ENCODE measurements around the gene APPBP2.
"Not testable (repeated sequence)": the region's sequence is repeated elsewhere in the genome, so short reads cannot be mapped to it uniquely, and the experiment has no call there.

APPBP2 gene

DNA sequence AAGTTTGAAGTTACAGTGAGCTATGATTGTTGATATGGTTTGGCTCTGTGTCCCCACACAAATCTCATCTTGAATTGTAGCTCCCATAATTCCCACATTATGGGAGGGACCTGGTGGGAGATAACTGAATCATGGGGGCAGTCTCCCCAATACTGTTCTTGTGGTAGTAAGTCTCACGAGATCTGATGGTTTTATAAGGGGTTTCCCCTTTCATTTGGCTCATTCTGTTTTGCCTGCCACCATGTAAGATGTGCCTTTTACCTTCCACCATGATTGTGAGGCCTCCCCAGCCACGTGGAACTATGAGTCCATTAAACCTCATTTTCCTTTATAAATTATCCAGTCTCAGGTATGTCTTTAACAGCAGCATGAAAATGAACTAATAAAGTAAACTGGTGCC lies 35.4 kb downstream of the APPBP2 start:
- DNase-seq, result not testable (repeated sequence)

DNA sequence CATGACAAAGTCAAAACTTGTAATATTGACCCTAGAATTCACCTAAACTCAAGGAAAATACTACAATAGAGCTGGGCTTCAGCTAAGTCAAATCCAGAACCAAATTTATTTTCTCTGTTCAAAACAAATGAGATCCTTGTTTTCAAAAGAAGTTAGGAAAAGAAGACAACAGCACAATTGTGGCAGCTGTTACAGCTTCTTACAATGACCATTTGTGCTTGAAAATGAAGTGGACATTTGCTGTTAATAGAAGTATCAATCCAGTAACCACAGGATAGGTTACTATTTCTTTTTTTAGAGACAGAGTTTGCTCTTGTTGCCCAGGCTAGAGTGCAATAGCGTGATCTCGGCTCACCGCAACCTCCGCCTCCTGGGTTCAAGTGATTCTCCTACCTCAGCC lies 44.4 kb downstream of the APPBP2 start:
- DNase-seq, result no peak

DNA sequence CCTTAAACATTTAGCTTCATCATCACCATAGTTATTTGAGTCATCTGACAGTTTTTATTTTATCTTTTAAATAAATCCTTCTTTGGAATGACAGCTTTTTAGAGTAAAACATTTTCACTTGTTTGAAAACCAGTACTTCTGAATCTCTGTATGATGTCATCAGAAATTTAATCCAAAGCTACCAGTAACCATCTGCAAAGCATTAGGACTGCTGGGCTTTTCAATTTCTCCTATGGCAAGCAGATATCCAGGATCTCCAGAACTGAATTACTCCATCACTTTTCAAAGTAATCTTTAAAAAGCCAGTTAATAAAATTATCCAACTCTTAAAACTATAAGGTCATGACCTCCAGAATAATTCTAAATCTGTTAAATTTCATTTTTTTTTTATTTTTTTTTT lies 52.3 kb downstream of the APPBP2 start:
- no peak for DNase-seq

DNA sequence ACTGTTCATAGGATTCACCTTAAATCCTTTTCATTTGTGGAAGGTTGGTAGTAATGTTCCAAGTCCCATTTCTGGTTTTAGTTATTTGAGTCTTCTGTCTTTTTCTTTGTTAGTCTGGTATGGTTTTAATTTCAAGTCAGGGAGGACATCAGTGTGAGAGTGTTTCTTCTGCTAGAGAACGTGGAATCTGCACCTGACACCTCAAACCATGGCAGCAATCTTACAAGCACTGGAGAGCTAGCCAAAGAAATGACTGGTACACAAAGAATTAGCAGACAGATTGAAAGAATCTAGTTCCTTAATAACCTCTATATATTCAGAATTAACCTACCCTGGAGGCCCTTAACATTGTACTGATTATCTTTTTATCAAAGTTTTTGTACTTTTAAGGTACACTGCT lies 53.6 kb downstream of the APPBP2 start:
- no peak for DNase-seq

DNA sequence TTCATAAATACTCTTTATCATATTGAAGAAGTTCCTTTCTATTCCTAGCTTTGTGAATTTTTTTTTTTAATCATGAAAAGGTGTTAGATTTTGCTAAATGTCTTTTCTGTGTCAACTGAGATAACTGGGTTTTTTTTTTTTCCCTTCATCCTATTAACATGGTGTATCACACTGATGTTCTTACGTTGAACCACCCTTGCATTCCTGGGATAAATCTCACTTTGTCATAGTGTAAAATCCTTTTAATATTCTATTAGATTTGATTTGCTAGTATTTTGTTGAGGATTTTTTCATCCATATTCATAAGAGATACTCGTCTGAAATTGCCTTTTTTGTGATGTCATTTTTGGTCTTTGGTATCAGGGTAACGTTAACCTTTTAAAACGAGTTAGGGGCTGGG lies 54.6 kb downstream of the APPBP2 start:
- no peak for DNase-seq

DNA sequence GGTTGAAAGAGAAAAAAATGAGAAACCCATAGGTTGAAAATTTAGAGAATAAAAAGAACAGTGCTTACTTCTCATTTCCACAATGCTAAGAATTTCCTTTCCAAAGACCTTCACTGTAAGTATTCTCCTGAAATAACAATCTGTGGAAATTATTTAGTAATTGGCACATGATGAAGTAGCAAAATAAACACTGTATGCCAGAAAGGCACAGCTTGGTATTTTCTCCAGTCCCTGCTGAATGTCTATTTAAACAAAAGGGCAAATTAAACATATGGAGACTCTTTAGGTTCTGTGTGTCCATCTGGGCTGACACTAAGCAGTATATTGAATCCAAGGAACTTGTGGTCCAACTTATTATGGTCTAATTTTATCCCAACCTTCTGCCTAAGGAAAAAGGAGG lies 57.7 kb downstream of the APPBP2 start:
- no peak for DNase-seq

DNA sequence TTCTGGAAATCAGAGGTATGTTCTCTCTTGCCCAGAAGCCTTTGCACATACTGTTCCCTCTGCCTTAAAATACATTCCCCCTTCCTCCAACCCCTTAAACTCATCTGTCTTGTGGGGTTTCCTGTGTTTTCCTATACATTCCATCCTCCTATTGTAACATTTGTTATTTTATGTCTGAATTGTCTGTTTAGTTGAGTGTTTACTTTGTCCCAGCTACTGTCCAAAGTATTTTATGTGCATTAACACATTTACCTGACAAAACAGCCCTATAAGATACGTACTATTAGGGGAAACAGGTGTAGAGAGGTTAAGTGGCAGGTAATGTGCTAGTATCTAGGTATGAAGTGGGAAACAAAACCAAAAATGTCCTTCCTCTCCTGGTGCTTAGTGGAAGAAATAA lies 61.7 kb downstream of the APPBP2 start:
- no peak for DNase-seq

DNA sequence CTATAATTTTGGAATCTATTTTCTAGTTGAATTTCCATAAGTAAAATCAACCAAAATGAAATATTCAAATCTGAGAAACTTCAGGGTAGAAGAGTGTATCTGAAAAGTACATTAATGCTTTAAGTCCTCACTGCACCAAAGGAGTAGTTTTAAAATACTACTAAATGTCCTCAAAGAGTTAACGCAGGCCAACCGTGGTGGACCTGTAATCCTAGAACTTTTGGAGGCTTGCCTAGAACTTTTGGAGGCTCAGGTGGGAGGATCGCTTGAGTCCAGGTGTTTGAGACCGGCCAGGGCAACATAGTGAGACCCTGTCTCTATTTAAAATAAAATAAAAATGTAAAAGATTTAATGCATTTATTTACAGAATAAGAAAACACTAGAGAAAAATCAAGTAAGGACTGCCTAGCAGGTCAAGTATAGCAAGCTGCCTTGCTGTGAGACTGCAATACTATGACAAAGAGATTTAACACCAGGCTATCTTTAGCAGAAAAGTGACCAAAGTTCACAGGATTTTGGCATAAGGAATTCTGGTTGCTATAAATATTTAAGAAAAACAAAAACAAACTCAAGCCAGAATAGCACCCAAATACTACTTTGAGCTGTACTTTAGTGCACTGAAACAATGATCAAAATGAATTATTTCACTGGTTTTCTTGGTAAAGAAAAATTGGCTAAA lies 62.7 kb downstream of the APPBP2 start:
- DNase-seq, result no peak

DNA sequence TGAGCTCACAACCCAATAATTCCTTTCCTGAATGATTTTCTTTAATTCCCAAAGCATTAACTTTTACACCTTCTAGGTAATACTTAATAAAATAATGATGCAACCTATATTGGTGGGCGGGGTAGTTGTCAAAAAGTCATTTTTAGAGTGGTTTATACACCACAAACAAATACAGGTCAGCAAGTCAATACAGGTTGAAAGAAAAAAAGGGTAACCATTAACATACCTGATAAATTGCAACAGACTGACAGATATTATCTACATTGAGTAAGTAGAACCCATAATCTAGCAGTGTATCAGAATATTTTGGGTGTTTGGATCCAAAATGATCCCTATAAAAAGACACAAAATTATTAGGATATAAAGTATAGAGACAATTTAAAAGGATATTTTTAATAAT lies 64.5 kb downstream of the APPBP2 start:
- DNase-seq, result no peak

DNA sequence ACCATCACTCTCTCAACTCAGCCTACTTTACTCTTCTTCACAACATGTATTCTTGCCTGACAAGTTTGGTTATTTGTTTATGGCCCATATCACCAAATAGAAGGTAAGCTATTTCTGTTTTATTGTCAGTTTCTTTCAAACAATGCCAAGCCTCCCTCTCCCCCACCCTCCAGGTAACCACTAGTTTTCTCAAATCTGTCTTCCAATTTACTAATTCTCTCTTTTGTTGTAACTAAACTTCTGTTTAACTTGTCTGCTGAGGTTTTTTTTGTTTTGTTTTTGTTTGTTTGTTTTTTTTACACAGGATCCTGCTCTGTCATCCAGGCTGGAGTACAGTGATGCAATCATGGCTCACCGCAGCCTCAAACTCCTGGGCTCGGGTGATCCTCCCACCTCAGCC lies 68.9 kb downstream of the APPBP2 start:
- DNase-seq, result no peak

DNA sequence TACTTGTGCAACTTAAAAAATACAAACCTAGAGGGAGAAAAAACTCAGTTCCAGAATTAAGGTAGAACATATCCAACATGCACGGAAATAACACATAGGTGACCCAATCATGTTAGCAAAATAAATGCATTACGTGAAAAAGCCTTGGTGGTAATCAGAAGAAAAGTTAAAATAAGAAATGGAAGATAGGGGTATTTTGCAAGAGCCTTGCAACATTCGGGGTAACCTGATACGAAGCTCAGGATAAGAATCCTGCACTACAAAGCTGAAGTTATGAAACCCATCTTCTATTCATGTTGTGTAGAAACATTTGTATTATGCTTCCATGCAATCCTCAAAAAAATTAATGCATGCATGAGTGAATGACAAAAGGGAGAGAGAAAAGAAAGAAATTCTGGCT lies 70.7 kb downstream of the APPBP2 start:
- no peak for DNase-seq

DNA sequence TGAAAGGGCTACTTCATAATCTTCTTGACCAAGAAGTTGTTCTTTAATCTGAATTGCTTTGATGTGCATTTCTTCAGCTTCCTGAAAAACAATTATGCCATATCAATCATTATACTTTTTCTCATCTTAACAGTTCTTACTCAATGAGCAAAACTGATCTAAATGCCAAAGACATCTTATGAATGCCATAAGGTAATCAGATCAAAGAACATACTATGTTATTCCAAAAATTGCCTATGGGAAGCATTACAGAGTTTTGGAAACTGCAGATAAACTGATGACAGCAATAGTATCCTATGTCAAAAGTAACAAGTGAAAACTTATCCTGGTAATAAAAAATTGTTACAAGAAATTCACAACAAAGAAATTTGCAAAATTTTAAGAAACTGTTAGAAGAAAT lies 74.1 kb downstream of the APPBP2 start:
- no peak for DNase-seq

DNA sequence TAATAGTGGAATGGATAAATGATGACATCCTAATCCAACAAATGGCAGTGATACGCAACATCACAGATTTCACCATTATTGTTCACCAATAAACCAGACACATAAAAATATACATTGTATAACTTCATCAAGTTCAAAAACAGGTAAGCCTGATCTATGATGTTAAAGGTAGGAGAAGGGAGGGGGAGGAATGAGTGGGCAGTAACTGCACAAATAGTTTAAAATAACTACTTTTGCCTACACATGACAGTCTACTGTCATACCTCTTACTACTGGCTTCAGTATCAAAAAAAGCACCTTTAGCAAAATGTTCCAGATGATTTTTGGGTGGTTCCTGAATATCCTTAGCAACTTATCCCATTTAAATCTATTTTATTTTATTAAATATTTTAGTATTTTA lies 75.0 kb downstream of the APPBP2 start:
- DNase-seq, result no peak

DNA sequence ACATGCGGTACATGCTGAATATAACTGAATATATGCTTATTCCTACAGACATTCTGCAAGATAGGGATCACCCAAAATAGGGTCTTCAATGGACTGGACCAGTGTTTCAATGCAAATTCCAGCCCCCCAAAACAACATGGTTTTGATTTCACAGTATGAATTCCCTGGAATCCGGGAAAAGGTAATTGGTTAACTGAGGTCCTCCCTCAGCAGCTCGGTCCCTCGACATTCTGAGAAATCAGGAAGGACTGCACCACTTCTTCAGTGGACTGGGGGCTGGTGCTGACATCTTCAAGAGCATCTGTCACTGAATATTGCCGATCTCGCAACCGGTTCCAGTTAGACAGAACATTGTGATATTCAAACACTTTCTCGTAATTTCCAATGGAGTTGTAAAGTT lies 78.7 kb downstream of the APPBP2 start:
- DNase-seq, result no peak

DNA sequence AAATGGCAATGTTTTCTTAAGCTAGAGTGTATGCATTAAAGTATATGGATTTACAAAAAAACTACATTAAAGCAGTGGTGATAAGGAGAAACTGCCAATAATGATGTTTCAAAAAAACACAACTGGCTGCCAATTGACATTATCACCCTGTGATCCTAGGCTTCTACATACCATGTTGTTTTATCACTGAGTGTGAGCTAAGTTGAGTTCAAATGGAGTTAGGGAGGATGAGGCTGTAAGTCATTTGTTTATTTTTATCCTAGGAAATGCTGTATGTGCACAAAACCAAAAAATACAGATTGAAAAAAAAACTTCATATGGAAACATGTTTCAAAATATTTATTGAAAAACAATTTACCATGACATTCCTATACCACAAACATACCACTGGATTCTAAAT lies 80.9 kb downstream of the APPBP2 start:
- no peak for DNase-seq

DNA sequence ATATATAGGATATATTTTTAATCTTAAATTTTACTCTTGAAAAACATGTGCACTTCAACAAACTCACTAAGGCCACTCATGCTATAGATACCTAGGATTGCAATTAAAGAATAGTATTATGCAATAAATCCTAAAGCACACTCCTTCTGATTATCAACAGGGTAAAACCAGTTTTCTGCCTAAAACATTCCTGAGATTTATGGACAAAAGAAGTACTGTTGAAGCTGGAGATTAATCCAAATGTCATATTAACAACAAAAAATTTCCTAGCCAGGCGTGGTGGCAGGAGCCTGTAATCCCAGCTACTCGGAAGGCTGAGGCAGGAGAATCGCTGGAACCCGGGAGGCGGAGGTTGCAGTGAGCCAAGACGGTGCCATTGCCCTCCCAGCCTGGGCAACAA lies 82.3 kb downstream of the APPBP2 start:
- DNase-seq, result no peak

DNA sequence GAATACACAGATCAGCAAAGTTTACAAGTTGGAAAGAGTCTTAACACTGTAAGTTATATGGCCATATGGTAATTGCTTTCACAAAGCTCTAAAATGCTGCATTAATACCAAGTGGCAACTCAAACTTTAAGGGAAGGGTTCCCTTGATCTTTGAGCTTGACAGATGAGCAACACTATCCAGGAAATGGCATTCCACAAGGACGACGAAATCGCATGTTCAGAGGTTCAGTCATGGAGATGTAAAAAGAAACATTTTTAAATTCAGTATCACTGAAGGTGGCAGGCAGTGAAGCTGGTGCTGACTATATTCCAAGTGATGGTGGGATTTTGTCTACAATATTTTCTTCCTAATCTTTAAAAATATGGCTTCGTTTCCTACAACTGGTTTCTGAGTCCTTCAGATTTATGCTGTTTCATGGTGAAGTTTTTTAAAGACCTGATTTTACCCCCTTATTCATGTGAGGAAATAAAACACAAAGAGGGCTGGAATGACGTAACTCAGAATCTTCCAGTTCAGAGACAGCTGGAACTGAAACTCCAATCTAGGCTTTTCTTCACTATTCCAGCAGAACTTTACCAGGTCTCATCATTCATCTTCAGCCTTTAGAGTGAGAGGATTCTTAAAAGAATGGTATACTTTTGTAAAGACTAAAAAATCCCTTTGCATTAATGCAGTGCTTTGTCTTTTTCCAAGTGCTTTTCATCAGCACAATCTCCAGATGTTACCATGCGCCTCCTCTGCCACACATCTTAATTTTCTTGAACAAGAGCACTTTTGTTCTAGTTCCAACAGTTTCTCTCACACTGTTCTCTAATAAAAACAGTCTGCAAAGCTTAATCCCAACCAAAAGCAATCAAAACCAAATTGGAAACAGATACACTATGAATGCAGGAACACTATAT lies 83.5 kb downstream of the APPBP2 start:
- peak; percentile 33 to 63 (median 50) for DNase-seq

DNA sequence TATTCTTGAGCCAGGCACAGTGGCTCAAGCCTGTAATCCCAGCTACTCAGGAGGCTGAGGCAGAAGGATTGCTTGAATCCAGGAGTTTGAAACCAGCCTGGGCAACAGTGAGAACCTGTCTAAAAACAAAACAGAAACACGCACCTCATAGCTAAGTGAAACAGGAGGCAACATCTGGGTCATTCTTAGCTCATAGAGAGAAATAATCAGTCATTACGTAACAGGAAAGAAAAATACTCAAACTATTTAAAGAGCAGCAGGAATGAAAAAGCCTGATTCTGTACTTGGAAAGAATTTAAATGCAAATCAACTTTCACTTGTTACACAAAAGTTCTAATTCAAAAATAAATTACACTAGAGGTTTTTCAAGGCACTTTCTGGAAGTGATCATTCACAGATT lies 86.5 kb downstream of the APPBP2 start:
- DNase-seq, result peak; percentile 23 to 60 (median 48)

DNA sequence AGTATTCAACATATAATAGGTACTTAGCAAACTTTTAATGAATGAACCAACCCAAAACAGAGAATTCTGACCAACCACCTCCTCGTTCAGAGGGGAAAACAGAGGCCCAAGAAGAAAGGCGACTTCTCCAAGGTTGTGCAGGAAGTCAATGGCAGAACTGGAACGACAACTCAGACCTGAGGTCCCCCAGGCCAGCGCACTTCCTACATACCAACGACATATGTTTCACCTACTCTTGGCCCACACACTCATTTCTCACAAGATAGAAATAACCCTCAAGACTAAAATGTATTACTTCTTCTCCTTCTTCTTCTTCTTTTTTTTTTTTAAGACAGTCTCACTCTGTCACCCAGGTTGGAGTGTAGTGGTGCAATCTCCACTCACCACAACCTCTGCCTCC lies 89.4 kb downstream of the APPBP2 start:
- DNase-seq, result no peak

DNA sequence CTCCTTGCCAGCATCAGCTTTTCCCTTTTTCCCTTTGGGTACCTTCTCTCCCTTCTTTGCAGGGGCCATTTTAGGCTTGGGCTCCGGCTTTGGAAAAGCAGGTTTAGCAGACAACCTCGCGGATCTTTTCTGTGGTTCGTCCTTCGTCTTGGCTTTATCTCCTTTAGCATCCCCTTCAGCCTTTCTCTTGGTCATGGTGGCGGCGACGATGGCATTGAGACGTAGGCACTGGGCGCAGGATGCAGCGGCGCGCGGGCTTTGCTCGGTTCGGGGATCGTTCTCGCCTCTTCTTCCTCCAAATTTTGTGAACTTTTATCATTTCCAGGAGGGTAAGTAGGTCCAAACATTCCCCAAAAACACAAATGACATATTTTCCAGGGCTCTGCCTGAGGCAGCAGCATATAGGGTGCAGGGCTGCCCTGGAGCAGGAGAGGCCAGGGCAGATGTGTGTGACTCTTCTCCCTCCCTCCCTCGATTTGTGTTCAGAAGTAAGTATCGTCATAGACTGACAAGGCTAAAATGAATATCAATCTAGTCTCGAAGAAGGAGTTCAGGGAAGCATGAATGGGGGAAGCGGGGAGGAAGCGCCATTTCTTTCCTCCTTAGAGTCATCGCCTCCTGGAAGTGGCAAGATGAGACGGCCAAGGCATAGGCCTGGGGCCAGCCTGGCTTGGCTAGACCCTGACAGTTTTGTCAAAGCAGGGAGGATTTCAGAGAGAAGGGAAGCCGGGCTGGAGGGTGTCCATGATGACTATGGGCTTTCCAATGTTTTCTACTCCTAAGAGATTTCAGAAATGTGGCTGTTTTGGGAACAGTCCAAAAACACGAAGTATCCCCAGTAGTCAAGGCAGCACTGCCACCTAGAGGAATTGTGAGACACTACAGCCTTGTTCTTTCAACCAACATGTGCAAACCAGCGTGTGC lies 90.5 kb downstream of the APPBP2 start:
- DNase-seq, result peak; percentile 83 to 92 (median 90)

DNA sequence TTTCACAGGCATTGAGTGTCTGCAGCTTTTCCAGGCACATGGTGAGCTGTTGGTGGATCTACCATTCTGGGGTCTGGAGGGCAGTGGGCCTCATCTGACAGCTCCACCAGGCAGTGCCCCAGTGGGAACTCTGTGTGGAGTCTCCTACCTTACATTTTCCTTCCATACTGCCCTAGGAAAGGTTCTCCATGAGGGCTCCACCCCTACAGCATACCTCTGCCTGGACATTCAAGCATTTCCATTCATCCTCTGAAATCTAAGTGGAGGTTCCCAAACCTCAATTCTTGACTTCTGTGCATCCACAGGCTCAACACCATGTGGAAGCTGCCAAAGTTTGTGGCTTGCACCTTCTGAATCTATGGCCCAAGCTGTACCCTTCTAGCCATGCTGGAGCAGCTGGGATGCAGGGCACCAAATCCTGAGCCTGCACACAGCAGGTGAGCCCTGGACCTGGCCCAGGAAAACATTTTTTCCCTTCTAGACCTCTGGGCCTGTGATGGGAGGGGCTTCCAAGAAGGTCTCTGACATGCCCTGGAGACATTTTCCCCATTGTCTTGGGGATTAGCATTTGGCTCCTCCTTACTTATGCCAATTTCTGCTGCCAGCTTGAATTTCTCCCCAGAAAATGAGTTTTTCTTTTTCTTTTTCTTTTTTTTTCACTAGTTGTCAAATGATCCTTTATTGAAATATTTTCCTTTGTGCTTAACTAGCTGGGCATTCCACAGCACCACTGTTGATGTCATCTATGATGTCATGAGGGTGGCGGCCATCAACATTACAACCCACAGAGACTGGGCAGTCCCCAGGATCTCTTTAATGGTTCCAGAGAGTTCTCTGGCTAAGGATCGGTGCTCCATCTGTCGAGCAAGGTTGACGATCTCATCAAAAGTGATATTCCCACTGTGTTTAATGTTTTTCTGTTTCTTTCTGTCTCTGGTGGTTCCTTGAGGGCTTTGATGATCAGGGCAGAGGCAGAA lies 92.7 kb downstream of the APPBP2 start:
- DNase-seq, result peak in 1 of 3 donors; percentile 14

DNA sequence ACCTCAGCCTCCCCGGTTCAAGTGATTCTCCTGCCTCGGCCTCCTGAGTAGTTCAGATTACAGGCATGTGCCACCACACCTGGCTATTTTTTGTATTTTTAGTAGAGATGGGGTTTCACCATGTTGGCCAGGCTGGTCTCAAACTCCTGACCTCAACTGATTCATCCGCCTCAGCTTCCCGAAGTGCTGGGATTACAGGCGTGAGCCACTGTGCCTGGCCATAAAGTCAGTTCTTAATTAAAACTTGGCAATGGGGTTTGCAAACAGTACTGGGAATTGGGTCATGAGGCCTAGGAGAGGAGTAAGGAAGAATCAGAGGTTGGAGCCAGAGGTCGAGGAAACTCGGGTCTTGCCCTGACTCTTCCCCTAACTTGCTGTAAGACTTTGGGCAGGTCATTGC lies 95.5 kb downstream of the APPBP2 start:
- DNase-seq, result not testable (repeated sequence)

All from suppressor macrophage treated with lipopolysaccharide for 1 hour (primary cell).